Activated CD8-positive, alpha-beta memory T cell treated with anti-CD3 and anti-CD28 coated beads, Interleukin-2, amount 50 U/mL, for 1 hour (primary cell): ENCODE results near the gene MYL9.

Source experiments
- DNase-seq: peaks from one replicate; pipeline ENCODE4 v3.0.0-alpha.2; 2020; ENCODE audit errors: extremely low read depth

Gene MYL9

GRCh38 chr20:36579996-36580545, 38.8 kb downstream of the MYL9 start:
- DNase-seq: no peak

- no peak for DNase-seq
These were observed 41.0 kb downstream of the MYL9 start for GRCh38 chr20:36582322-36582721.

GRCh38 chr20:36582821-36583220, 41.5 kb downstream of the MYL9 start:
- no peak for DNase-seq

GRCh38 chr20:36584018-36584481, 42.7 kb downstream of the MYL9 start:
- DNase-seq: no peak

GRCh38 chr20:36585410-36586125, 44.2 kb downstream of the MYL9 start:
- DNase-seq: no peak

GRCh38 chr20:36587388-36588070, 46.2 kb downstream of the MYL9 start:
- DNase-seq: no peak

- DNase-seq: no peak
These were observed 50.0 kb downstream of the MYL9 start for GRCh38 chr20:36591281-36591680.

GRCh38 chr20:36591854-36592641, 50.7 kb downstream of the MYL9 start:
- no peak for DNase-seq

GRCh38 chr20:36593347-36593929, 52.1 kb downstream of the MYL9 start:
- DNase-seq: no peak

GRCh38 chr20:36599912-36600345, 58.6 kb downstream of the MYL9 start:
- DNase-seq: no peak
